Activated T-helper 1 cell treated with anti-CD3 and anti-CD28 coated beads, Interleukin-12 subunit alpha, Interleukin-12 subunit beta, Interleukin-2, Interleukin-4 antibody, amounts not matched to agents 30 ng/mL and 10 ng/mL and 1 ng/mL, durations not matched to agents 14 hours and 24 hours and 36 hours (primary cell): ENCODE results near the gene SCN7A. TPM values are rescaled to one million over a fixed set of nuclear protein-coding genes. Genes with fewer than 3 reads are reported as not detected.
A peak's percentile ranks its signal among the peaks of the same experiment; 100 is the strongest.

ENCODE experiments used
- DNase-seq: peaks from one replicate; pipeline ENCODE4 v3.0.0; 2021; ENCODE audit warnings: low spot score
- H3K27ac Mint-ChIP-seq: one replicate; pipeline ENCODE4 v1.8.0; 2021; ENCODE audit warnings: mild to moderate bottlenecking, mixed read lengths
- H3K27me3 Mint-ChIP-seq: one replicate; pipeline ENCODE4 v1.8.0; 2022; ENCODE audit warnings: mild to moderate bottlenecking, moderate library complexity, mixed read lengths; ENCODE audit not compliant: insufficient read depth
- H3K36me3 Mint-ChIP-seq: one replicate; pipeline ENCODE4 v1.8.0; 2021; ENCODE audit warnings: low read depth, mixed read lengths
- H3K4me1 Mint-ChIP-seq: one replicate; pipeline ENCODE4 v1.8.0; 2021; ENCODE audit warnings: low read depth, mixed read lengths
- H3K4me3 Mint-ChIP-seq: one replicate; pipeline ENCODE4 v1.8.0; 2021; ENCODE audit warnings: mild to moderate bottlenecking, moderate library complexity, mixed read lengths
- H3K9me3 Mint-ChIP-seq: one replicate; pipeline ENCODE4 v1.8.0; 2021; ENCODE audit warnings: mixed read lengths
- intact Hi-C: fragments of 100-400 bp; cut with micrococcal nuclease; formaldehyde crosslinking; loops from one replicate; pipeline ENCODE4 v1.15.1; 2024
- total RNA-seq: library from RNA; stranded (reverse); gene quantifications from 2 replicates; pipeline ENCODE4 v1.2.3, GENCODE V29; 2022

SCN7A gene
- total RNA-seq, 1 donor from 2014 or later, result not detected

GRCh38 chr2:166376488-166376828 is 117.6 kb downstream of the SCN7A start:
- H3K36me3 Mint-ChIP-seq, result no peaks in the 10 kb centered on the region
- peaks cover 43% of the 10 kb centered on the region for H3K27me3 Mint-ChIP-seq
- H3K4me1 Mint-ChIP-seq, result peaks cover 24% of the 10 kb centered on the region
- H3K9me3 Mint-ChIP-seq, result no peaks in the 10 kb centered on the region
- no peak for DNase-seq
- no peak overlapping the region for H3K27ac Mint-ChIP-seq
- intact Hi-C loops, result loop anchor here (10.0 kb wide), 1 partner anchor 422 kb away; the partner anchor contains the start of gene TTC21B
- H3K4me3 Mint-ChIP-seq, result peak overlapping the region; percentile 83

- H3K4me1 Mint-ChIP-seq, result peaks cover 24% of the 10 kb centered on the region
- H3K36me3 Mint-ChIP-seq, result no peaks in the 10 kb centered on the region
- H3K27me3 Mint-ChIP-seq, result peaks cover 43% of the 10 kb centered on the region
- DNase-seq, result peak; percentile 29
- H3K9me3 Mint-ChIP-seq, result no peaks in the 10 kb centered on the region
- H3K27ac Mint-ChIP-seq, result no peak within 1 kb of the TSS
- intact Hi-C loops, result loop anchor here (10.0 kb wide), 1 partner anchor 421 kb away; the partner anchor contains the start of gene TTC21B
- peak within 1 kb of the TSS; percentile 83 for H3K4me3 Mint-ChIP-seq
These were observed 118.1 kb downstream of the SCN7A start, which contains the start of gene SCN9A for GRCh38 chr2:166375736-166376487. Gene SCN9A, minus strand, starts transcription at chr2:166375944. Its CDS starts 64,188 bp downstream, at chr2:166311756.

GRCh38 chr2:166375195-166375735 is 118.8 kb downstream of the SCN7A start:
- DNase-seq, result no peak
- H3K27ac Mint-ChIP-seq, result no peak overlapping the region
- H3K4me3 Mint-ChIP-seq, result peak overlapping the region; percentile 74

GRCh38 chr2:166373951-166374350 is 120.1 kb downstream of the SCN7A start:
- H3K36me3 Mint-ChIP-seq, result no peaks in the 10 kb centered on the region
- no peak overlapping the region for H3K4me3 Mint-ChIP-seq
- no peaks in the 10 kb centered on the region for H3K9me3 Mint-ChIP-seq
- no peak overlapping the region for H3K27ac Mint-ChIP-seq
- intact Hi-C loops, result loop anchor here (10.0 kb wide), 1 partner anchor 419 kb away; the partner anchor contains the start of gene TTC21B
- H3K27me3 Mint-ChIP-seq, result peaks cover 43% of the 10 kb centered on the region
- DNase-seq, result no peak
- H3K4me1 Mint-ChIP-seq, result peaks cover 24% of the 10 kb centered on the region

More at GRCh38 chr2:166375195-166375735, 118.8 kb downstream of the SCN7A start:
- Mint-ChIP-seq H3K36me3 (no peaks in the 10 kb centered on the region), H3K4me1 (peaks cover 24% of the 10 kb centered on the region), H3K27me3 (peaks cover 43% of the 10 kb centered on the region), H3K9me3 (no peaks in the 10 kb centered on the region)
- intact Hi-C loops, result loop anchor here (10.0 kb wide), 1 partner anchor 420 kb away; the partner anchor contains the start of gene TTC21B

GRCh38 chr2:166373539-166373938 is 120.5 kb downstream of the SCN7A start:
- Mint-ChIP-seq H3K4me3 (no peak overlapping the region), H3K27me3 (peaks cover 43% of the 10 kb centered on the region), H3K4me1 (peaks cover 24% of the 10 kb centered on the region), H3K36me3 (no peaks in the 10 kb centered on the region), H3K27ac (no peak overlapping the region), H3K9me3 (no peaks in the 10 kb centered on the region)
- DNase-seq, result no peak
- intact Hi-C loops, result loop anchor here (10.0 kb wide), 1 partner anchor 419 kb away; the partner anchor contains the start of gene TTC21B

GRCh38 chr2:166373105-166373504 is 120.9 kb downstream of the SCN7A start:
- DNase-seq, result no peak
- no peaks in the 10 kb centered on the region for H3K9me3 Mint-ChIP-seq
- peaks cover 39% of the 10 kb centered on the region for H3K27me3 Mint-ChIP-seq
- intact Hi-C loops, result loop anchor here (10.0 kb wide), 1 partner anchor 418 kb away; the partner anchor contains the start of gene TTC21B
- H3K36me3 Mint-ChIP-seq, result no peaks in the 10 kb centered on the region
- no peak overlapping the region for H3K4me3 Mint-ChIP-seq
- H3K4me1 Mint-ChIP-seq, result peaks cover 24% of the 10 kb centered on the region
- H3K27ac Mint-ChIP-seq, result no peak overlapping the region

- Mint-ChIP-seq H3K9me3 (no peaks in the 10 kb centered on the region), H3K4me3 (no peak overlapping the region), H3K27ac (no peak overlapping the region), H3K36me3 (no peaks in the 10 kb centered on the region), H3K27me3 (peaks cover 30% of the 10 kb centered on the region), H3K4me1 (peaks cover 24% of the 10 kb centered on the region)
- DNase-seq, result no peak
- intact Hi-C loops, result loop anchor here (10.0 kb wide), 1 partner anchor 417 kb away; the partner anchor contains the start of gene TTC21B
These were observed 122.0 kb downstream of the SCN7A start for GRCh38 chr2:166372046-166372445.

GRCh38 chr2:166365803-166366420 is 128.1 kb downstream of the SCN7A start:
- H3K27me3 Mint-ChIP-seq, result no peaks in the 10 kb centered on the region
- intact Hi-C loops, result no loop called here
- H3K4me3 Mint-ChIP-seq, result no peak overlapping the region
- H3K36me3 Mint-ChIP-seq, result no peaks in the 10 kb centered on the region
- no peaks in the 10 kb centered on the region for H3K9me3 Mint-ChIP-seq
- DNase-seq, result no peak
- H3K27ac Mint-ChIP-seq, result no peak overlapping the region
- H3K4me1 Mint-ChIP-seq, result no peaks in the 10 kb centered on the region

- intact Hi-C loops, result no loop called here
- no peak overlapping the region for H3K4me3 Mint-ChIP-seq
These were observed 128.8 kb downstream of the SCN7A start for GRCh38 chr2:166365239-166365638.

GRCh38 chr2:166364476-166365161 is 129.4 kb downstream of the SCN7A start:
- Mint-ChIP-seq H3K9me3 (no peaks in the 10 kb centered on the region), H3K4me3 (no peak overlapping the region), H3K36me3 (no peaks in the 10 kb centered on the region), H3K27ac (no peak overlapping the region), H3K27me3 (no peaks in the 10 kb centered on the region), H3K4me1 (no peaks in the 10 kb centered on the region)
- DNase-seq, result no peak
- intact Hi-C loops, result no loop called here

More at GRCh38 chr2:166365239-166365638, 128.8 kb downstream of the SCN7A start:
- Mint-ChIP-seq H3K27ac (no peak overlapping the region), H3K27me3 (no peaks in the 10 kb centered on the region), H3K9me3 (no peaks in the 10 kb centered on the region), H3K4me1 (no peaks in the 10 kb centered on the region), H3K36me3 (no peaks in the 10 kb centered on the region)
- no peak for DNase-seq

GRCh38 chr2:166361351-166362153 is 132.5 kb downstream of the SCN7A start:
- no peak for DNase-seq
- Mint-ChIP-seq H3K9me3 (no peaks in the 10 kb centered on the region), H3K4me1 (no peaks in the 10 kb centered on the region), H3K4me3 (no peak overlapping the region), H3K27me3 (no peaks in the 10 kb centered on the region), H3K27ac (no peak overlapping the region), H3K36me3 (no peaks in the 10 kb centered on the region)
- intact Hi-C loops, result loop anchor here (1.0 to 2.0 kb wide), 2 partner anchors 23 to 155 kb away; no protein-coding TSS in a partner anchor

GRCh38 chr2:166360906-166361305 is 133.1 kb downstream of the SCN7A start:
- no peaks in the 10 kb centered on the region for H3K36me3 Mint-ChIP-seq
- DNase-seq, result no peak
- intact Hi-C loops, result loop anchor here (1.0 to 2.0 kb wide), 2 partner anchors 23 to 156 kb away; no protein-coding TSS in a partner anchor
- no peaks in the 10 kb centered on the region for H3K4me1 Mint-ChIP-seq
- no peaks in the 10 kb centered on the region for H3K9me3 Mint-ChIP-seq
- no peaks in the 10 kb centered on the region for H3K27me3 Mint-ChIP-seq
- H3K4me3 Mint-ChIP-seq, result no peak overlapping the region
- no peak overlapping the region for H3K27ac Mint-ChIP-seq
